GM18508 (cell line): ENCODE data around the gene SPRR2A.
"Not testable (repeated sequence)": the region's sequence is repeated elsewhere in the genome, so short reads cannot be mapped to it uniquely, and the experiment has no call there.

Experiments
- ATAC-seq: cut with Tn5 transposase; IDR thresholded peaks from one replicate; pipeline ENCODE4 v1.9.1; 2021; ENCODE audit warnings: moderate number of reproducible peaks; ENCODE audit not compliant: insufficient read depth, unreplicated experiment

Gene SPRR2A

DNA sequence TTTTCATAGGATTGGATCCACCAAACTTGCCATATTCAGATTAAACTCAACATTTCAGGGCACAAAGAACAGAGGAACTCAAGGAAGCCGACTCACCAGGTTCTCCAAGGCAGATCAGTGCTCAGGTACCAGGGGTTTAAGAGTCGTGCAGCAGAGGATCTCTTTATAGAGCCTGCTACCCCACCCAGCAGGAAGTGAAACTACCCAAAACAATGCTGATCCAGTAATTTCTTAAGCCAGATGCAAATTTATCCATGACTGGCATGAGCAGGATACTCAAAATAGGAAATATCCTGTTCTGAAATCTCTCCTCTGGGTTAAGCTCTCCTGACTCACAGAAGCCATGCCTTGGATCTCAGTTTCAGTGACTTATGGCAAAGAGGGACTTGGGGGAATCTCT lies at the start of gene SPRR2A:
SPRR2A (minus strand) TSS at position 138 of the 400 bp plus-strand sequence. CDS start 777 bp downstream, outside the sequence.
- no peak for ATAC-seq

DNA sequence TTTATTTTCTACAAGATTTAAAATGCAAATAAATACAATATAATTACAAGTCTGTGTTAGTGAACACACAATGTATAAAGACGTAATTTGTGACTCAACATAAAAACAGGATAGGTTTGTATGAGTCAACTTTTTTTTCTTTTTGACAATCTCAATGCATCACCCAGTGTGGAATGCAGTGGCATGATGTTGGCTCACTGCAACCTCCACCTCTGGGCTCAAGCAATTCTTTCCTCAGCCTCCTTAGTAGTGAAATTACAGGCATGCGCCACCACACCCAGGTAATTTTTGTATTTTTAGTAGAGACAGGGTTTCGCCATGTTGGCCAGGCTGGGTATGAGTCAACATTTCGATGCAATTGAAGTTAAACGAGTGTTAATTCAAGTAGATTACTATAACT lies 42.9 kb upstream of the SPRR2A start:
- no peak for ATAC-seq

DNA sequence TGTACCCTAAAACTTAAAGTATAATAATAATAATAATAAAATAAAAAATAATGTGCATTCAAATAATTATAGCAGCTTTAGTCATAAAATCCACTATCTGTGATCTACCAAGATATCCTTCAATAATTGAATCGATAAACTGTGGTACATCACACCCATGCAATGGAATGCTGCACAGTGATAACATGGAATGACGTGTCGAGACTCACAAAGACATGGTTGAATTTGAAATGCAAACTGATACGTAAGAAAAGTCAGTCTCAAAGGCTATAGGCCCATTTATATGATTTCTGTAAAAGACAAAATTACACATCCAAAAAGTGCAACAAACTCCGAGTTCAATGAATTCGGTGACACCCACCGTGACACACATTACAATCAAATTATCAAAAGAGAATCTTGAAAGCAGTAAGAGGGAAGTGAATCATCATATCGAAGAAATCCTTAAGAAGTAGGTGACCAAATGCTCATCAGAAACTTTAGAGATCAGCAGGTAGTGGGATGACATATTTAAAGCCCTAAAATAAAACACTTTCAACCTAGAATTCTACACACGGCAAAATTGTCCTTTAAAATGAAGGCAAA lies 42.2 kb upstream of the SPRR2A start:
- ATAC-seq, result no peak

DNA sequence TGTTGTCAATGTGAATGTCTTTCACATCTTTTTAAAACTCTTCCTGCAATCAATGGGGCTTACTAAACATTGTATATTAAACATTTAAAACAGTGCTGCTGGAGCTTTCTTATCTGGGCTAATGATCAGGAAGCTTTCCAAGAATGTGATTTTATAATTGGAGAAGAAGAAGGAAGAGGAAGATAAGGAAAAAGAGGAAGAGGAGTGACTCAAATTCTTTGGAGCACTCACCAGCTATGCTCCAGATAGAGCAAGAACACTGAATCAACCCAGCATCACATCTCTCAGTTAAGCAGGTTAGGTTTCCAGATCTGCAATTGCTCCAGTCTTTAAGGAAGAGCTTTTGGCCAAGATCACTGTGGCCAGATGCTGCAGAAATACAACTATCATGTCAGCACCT lies 38.5 kb upstream of the SPRR2A start:
- ATAC-seq, result no peak

DNA sequence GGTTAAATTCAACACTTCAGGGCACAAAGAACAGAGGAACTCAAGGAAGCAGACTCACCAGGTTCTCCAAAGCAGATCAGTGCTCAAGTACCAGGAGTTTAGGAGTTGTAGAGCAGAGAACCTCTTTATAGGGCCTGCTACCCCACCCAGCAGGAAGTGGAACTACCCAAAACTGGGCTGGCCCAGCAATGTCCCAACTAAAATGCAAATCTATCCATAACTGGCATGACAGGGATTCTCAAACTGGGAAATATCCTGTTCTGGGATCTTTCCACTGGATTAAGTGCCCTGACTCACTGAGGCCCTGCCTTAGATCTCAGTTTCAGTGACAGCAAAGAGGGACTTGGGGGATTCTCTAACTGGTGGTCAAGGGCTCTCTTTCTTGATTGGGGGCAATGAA lies 37.1 kb upstream of the SPRR2A start, which contains the start of gene SPRR2E:
SPRR2E (minus strand) TSS at position 101 of the 400 bp plus-strand sequence. CDS start 775 bp downstream, outside the sequence.
- no peak for ATAC-seq

DNA sequence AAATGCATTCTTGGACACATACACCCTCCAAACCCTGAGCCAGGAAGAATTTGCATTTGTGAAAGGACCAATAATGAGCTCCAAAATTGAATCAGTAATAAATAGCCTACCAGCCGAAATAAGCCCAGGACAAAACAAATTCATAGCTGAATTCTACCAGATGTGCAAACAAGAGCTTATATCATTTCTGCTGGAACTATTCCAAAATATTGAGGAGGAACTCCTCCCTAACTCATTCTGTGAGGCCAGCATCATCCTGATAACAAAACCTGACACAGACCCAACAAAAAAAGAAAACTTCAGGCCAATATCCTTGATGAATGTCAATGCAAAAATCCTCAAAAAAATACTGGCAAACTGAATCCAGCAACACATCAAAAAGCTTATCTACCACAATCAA lies 30.3 kb upstream of the SPRR2A start:
- ATAC-seq, result no peak

DNA sequence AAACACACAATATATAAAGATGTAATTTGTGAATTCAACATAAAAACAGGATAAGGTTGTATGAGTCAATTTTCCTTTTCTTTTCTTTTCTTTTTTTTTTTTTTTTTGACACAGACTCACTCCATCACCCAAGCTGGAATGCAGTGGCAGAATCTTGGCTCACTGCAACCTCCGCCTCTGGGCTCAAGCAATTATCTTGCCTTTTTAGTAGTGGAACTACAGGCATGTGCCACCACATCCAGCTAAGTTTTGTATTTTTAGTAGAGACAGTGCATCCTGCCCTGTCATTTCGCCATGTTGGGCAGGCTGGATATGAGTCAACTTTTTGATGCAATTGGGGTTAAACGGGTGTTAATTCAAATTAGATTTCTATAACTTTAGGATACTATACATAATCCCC lies 24.4 kb upstream of the SPRR2A start:
- no peak for ATAC-seq

DNA sequence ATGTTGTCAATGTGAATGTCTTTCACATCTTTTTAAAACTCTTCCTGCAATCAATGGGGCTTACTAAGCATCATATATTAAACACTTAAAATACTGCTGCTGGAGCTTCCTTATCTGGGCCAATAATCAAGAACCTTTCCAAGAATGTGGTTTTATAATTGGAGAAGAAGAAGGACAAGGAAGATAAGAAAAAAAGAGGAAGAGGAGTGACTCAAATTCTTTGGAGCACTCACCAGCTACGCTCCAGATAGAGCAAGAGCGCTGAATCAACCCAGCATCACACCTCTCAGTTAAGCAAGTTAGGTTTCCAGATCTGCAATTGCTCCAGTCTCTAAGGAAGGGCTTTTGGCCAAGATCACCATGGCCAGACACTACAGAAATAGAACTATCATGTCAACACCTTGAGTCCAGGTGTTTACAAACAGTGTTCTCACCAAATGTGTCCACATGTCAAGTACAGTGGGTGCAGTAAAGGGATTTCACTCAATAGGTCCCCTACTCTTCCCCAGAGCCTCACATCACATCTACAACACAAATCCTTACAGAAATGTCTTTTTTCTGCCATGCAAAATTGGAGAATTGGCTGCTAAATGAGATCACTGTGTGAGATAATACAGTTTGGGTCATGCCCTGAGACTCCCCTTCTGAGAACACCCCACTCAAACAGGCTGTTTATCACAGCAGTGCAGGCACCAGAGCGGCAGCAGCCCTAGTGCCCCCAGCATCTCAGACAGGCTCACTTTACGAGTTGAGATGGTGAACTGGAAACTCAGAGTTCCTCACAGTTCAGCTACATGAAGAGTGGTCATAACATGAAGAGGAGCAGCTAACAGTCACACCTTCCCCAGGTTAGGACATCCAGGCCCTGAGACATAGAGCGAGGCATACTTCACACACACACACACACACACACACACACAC lies 15.8 kb upstream of the SPRR2A start:
- ATAC-seq, result no peak

DNA sequence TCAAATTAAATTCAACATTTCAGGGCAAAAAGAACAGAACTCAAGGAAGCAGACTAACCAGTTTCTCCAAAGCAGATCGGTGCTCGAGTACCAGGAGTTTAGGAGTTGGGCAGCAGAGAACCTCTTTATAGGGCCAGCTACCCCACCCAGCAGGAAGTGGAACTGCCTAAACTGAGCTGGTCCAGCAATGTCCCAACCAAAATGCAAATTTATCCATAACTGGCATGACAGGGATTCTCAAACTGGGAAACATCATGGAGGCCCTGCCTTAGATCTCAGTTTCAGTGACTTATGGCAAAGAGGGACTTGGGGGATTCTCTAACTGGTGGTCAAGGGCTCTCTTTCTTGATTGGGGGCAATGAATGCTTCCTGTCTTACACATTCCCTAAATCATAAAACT lies 14.2 kb upstream of the SPRR2A start, which contains the start of gene SPRR2B:
SPRR2B (minus strand) TSS at position 101 of the 400 bp plus-strand sequence. CDS start 772 bp downstream, outside the sequence.
- no peak for ATAC-seq

DNA sequence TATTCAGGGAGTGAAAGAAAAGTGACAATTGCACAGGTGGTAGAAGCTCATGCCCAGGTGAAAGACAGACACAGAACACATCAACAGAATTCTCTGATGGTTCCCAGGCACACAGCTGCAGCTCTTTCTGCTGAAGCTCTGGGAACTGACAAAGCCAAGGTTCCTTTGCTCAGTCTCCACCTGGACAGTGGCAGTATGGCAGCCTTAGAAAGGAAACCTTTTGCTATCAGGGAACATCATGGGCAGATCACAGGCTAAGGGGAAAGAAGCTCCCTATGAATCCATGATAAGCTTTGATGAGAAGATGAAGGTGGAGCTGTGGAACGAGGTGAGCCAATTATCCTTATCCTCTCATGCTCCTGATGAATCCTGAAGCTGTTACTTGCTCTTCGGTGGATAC lies 12.9 kb upstream of the SPRR2A start:
- ATAC-seq, result no peak

DNA sequence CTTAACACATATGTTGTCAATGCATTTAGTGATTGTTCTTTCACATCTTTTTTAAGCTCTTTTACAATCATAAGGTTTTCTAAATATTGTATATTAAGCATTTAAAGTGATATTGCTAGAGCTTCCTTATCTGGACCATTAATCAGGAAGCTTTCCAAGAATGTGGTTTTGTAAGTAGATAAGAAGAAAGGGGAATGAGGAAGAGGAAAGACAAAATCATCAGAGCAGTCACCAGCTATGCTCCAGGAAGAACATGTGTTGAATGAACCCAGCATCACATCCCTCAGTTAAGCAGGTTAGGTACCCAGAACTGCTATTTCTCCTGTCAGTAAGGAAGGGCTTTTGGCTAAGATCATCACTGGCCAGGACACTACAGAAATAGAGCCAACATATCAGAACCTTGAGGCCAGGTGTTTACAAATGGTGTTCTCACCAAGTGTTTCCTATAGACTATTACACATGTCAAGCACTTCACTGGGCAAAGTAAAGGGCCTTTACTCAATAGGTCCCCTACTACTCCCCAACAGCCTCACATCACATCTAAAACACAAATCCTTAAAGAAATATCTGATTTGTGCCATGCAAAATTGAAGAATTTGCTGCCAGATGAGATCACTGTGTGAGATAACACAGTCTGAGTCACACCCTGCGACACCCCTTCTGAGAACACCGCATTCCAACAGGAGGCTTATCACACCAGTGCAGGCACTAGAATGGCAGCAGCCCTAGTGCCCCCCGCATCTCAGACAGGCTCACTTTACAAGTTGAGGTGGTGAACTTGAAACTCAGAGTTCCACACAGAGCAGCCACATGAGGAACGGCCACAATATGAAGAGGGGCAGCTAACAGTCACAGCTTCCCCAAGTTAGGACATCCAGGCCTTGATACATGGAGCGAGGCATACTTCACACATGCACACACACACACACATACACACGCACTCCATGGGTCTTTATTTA lies 1.8 kb upstream of the SPRR2A start:
- ATAC-seq, result no peak

DNA sequence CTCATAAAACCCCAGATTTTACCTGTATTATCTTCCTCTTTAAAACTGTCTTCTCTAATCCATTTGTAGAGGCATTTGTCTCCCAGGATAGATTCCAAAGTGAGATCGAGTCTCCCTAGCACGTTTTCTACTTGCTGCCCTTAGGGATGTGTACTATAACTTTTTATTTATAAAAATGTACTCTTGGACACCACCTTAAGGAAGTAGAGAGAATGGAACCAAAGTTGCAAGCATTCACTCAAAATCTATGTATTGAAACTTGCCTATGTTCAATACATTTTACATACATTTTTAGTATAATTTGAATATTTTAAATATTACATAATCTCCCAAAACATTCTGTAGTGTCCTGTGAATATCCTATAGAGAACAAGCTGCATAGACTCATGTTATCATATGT lies 842 bp upstream of the SPRR2A start:
- ATAC-seq, result no peak

DNA sequence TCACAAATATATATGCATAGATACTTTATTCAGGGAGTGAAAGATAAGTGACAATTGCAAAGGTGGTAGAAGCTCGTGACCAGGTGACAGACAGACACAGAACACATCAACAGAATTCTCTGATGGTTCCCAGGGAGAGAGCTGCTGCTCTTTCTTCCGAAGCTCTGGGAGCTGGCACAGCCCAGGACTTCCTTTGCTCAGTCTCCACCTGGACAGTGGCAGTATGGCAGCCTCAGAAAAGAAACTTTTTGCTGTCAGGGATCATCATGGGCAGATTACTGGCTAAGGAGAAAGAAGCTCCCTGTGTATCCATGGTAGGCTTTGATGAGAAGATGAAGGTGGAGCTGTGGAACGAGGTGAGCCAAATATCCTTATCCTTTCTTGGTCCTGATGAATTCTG lies 1.2 kb downstream of the SPRR2A start:
- not testable (repeated sequence) for ATAC-seq

DNA sequence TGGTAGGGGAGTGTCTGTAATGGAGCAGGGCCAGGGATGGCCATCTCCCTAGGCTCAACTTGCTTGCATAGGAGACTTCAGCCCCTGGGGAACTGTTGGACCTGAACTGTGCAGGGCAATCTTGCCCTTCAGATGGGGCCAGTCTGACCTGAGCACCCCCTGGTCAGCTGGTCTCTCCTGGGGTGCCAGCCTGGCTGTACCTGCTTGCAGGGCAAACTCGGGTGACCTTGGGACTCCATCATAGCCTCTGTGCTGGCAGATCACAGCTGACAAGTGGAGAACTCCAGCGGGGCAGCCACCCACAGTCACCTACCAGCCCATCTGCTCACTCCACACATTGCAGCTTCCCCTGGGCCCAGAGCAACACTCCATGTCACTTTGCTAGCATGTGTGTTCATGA lies 8.1 kb downstream of the SPRR2A start:
- ATAC-seq, result no peak

DNA sequence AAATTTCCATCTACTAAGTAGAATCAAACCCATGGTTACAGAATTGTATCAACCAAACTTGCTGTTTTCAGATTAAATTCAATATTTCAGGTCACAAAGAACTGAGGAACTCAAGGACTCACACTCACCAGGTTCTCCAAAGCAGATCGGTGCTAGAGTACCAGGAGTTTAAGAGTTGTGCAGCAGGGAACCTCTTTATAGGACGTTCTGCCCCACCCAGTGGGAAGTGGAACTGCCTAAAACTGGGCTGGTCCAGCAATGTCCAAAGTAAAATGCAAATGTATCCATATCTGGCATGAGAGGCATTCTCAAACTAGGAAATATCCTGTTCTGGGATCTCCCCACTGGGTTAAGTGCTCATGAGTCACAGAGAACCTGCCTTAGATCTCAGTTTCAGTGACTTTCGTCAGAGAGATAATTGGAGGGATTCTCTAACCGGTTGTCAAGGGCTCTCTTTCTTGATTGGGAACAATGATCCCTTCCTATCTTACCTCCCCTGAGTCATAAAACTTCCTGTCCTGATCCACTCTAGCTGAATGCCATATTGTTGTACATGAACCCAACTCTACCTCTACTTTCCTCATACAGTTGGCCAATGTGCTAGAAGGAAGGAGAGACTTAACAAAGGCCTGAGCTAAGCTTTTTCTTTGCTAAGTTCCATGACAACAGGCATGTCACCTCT lies 16.2 kb downstream of the SPRR2A start, which contains the start of gene SPRR2D:
SPRR2D (minus strand) TSS at position 171 of the 682 bp plus-strand sequence. CDS start 774 bp downstream, outside the sequence.
- ATAC-seq, result no peak

DNA sequence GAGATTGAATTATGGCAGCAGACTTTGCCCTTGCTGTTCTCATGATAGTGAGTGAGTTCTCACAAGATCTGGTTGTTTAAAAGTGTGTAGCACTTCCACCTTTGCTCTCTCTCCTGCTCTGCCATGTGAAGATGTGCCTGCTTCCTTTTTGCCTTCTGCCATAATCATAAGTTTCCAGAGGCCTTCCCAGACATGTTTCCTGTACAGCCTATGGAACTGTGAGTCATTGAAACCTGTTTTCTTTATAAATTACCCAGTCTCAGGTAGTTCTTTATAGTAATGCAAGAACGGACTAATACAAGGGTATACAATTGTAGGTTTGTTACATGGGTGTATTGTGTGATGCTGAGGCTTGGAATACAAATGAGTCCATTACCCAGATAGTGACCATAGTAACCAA lies 22.1 kb downstream of the SPRR2A start:
- no peak for ATAC-seq

DNA sequence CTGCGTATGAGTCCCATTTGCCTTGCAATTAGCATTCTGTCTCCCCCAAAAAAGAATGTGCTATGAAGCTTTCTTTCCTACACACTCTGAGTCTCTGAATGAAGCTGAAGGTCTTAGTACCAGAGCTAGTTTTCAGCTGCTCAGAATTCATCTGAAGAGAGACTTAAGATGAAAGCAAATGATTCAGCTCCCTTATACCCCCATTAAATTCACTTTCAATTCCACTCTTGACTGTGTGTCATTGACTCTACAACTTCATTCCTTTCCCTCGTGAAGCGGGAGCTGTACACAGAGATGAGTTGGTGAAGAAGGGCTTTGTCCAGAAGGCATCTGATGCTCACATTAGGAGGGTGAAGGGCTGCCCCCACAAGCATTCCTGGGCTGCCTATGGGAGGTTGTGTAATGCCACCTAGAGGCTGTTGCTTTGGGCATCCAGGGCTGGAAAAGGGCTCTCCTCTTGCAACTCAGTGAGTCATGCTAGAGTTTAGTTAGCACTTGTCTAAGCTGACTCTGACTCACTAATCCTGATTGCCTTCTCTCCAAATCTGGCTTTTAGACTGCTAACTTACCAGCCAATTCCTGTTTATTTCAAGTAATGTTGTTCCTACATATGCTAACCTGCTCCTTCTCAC lies 24.5 kb downstream of the SPRR2A start:
- ATAC-seq, result no peak

DNA sequence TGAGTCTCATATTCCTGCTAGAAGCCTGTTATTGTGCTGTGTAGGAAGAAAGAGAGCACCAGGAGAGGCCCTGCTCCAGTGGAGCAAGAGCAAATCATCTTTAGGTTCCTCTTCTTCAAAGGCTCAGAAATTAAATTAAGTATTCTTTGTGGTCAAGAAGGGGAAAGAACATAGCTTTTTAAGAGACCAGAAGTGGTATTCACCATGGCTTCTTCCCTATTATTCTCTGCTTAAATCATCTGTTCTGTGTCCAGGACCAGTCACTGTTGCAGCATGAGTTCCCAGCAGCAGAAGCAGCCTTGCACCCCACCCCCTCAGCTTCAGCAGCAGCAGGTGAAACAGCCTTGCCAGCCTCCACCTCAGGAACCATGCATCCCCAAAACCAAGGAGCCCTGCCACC lies 25.2 kb downstream of the SPRR2A start:
- ATAC-seq, result no peak

DNA sequence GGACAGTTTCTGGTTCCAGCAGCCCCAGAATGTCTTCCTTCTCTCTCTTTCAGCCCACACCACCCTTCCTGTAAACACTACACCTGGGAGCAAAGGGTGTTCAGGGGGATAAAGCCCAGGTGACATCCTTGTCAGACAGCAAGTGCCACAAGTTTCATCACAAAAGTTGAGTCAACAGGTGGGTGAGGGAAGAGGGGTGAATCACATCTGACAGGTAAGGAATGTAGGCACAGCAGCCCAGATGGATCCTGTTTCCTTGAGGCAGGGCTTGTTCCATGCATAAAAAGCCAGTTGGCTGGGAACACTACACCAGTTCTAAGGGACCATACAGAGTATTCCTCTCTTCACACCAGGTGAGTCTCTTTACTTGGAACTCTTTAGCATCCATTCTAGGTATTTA lies 26.4 kb downstream of the SPRR2A start, which contains the start of gene SPRR1B:
SPRR1B (plus strand) TSS at position 309 of the 400 bp plus-strand sequence. CDS start 1,143 bp downstream, outside the sequence.
- no peak for ATAC-seq
